Measurements from ENCODE around the gene SUSD4. TPM values are rescaled to one million over a fixed set of nuclear protein-coding genes. Genes with fewer than 3 reads are reported as not detected.
"Not testable (repeated sequence)": the region's sequence is repeated elsewhere in the genome, so short reads cannot be mapped to it uniquely, and the experiment has no call there.

Gene SUSD4
- total RNA-seq, 3 donors from 2014 or later = 0.43 to 0.79 (median 0.77) TPM

GRCh38 chr1:223285452-223285851 lies 78.5 kb downstream of the SUSD4 start:
- DNase-seq (no peak), ATAC-seq (no peak)
- no peaks in the 10 kb centered on the region for H3K36me3 ChIP-seq (ENCODE audit: low read depth)
- H3K4me3 ChIP-seq = no peak overlapping the region
- no peak for TF ChIP-seq CTCF (IDR thresholded peaks at IDR 0.05)
- H3K9me3 ChIP-seq = no peaks in the 10 kb centered on the region
- no peaks in the 10 kb centered on the region for H3K4me1 ChIP-seq (ENCODE audit: low read depth)
- intact Hi-C loops (cut with DNase I, micrococcal nuclease) = no loop called here

GRCh38 chr1:223283697-223284096 lies 80.3 kb downstream of the SUSD4 start:
- H3K36me3 ChIP-seq (ENCODE audit: low read depth); ATAC-seq; DNase-seq; intact Hi-C loops (cut with DNase I, micrococcal nuclease); H3K4me3 ChIP-seq; H3K9me3 ChIP-seq; H3K4me1 ChIP-seq (ENCODE audit: low read depth): not testable (repeated sequence)

GRCh38 chr1:223278311-223278710 lies 85.7 kb downstream of the SUSD4 start:
- H3K4me3 ChIP-seq; H3K9me3 ChIP-seq; H3K4me1 ChIP-seq (ENCODE audit: low read depth); H3K36me3 ChIP-seq (ENCODE audit: low read depth); intact Hi-C loops (cut with DNase I, micrococcal nuclease); DNase-seq; ATAC-seq: not testable (repeated sequence)

- DNase-seq (no peak), ATAC-seq (no peak)
- Histone ChIP-seq H3K36me3 (ENCODE audit: low read depth) (no peaks in the 10 kb centered on the region), H3K4me1 (ENCODE audit: low read depth) (no peaks in the 10 kb centered on the region), H3K9me3 (no peaks in the 10 kb centered on the region), H3K4me3 (no peak overlapping the region)
- TF ChIP-seq CTCF (IDR thresholded peaks at IDR 0.05) = no peak
- intact Hi-C loops (cut with DNase I, micrococcal nuclease) = no loop called here
These were observed 87.9 kb downstream of the SUSD4 start for GRCh38 chr1:223276029-223276428.

- Histone ChIP-seq H3K4me3 (no peak overlapping the region), H3K9me3 (no peaks in the 10 kb centered on the region), H3K4me1 (ENCODE audit: low read depth) (no peaks in the 10 kb centered on the region), H3K36me3 (ENCODE audit: low read depth) (no peaks in the 10 kb centered on the region)
- no peak for TF ChIP-seq CTCF (IDR thresholded peaks at IDR 0.05)
- no peak for ATAC-seq
- intact Hi-C loops (cut with DNase I, micrococcal nuclease) = no loop called here
- no peak for DNase-seq
These were observed 90.5 kb downstream of the SUSD4 start for GRCh38 chr1:223273511-223273910.

- ATAC-seq = peak; percentile 91
These were observed 92.7 kb downstream of the SUSD4 start for GRCh38 chr1:223271085-223271781.

More at GRCh38 chr1:223271085-223271781, 92.7 kb downstream of the SUSD4 start:
- Histone ChIP-seq H3K9me3 (no peaks in the 10 kb centered on the region), H3K4me1 (ENCODE audit: low read depth) (peaks cover 4% of the 10 kb centered on the region), H3K36me3 (ENCODE audit: low read depth) (no peaks in the 10 kb centered on the region), H3K4me3 (no peak overlapping the region)
- intact Hi-C loops (cut with DNase I, micrococcal nuclease) = no loop called here
- DNase-seq = peak in 1 of 3 donors; percentile 70
- TF ChIP-seq CTCF (IDR thresholded peaks at IDR 0.05) = no peak
